GM12873 (cell line): Measurements from ENCODE around the gene CLIP2.

Source experiments
- TF ChIP-seq, protein P1 (sequence below): IDR thresholded peaks from 2 replicates; pipeline ENCODE4 v1.5.1; 2012; ENCODE audit warnings: low read depth, mild to moderate bottlenecking, moderate library complexity, low read length, control low read depth; ENCODE audit not compliant: insufficient read depth; ENCODE audit errors: missing control alignments

CLIP2 gene

GRCh38 chr7:74312418-74313028, 23.3 kb downstream of the CLIP2 start:
- TF ChIP-seq, protein P1, sequence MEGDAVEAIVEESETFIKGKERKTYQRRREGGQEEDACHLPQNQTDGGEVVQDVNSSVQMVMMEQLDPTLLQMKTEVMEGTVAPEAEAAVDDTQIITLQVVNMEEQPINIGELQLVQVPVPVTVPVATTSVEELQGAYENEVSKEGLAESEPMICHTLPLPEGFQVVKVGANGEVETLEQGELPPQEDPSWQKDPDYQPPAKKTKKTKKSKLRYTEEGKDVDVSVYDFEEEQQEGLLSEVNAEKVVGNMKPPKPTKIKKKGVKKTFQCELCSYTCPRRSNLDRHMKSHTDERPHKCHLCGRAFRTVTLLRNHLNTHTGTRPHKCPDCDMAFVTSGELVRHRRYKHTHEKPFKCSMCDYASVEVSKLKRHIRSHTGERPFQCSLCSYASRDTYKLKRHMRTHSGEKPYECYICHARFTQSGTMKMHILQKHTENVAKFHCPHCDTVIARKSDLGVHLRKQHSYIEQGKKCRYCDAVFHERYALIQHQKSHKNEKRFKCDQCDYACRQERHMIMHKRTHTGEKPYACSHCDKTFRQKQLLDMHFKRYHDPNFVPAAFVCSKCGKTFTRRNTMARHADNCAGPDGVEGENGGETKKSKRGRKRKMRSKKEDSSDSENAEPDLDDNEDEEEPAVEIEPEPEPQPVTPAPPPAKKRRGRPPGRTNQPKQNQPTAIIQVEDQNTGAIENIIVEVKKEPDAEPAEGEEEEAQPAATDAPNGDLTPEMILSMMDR, result no peak

GRCh38 chr7:74317146-74317782, 28.1 kb downstream of the CLIP2 start:
- TF ChIP-seq, protein P1, result no peak

DNA sequence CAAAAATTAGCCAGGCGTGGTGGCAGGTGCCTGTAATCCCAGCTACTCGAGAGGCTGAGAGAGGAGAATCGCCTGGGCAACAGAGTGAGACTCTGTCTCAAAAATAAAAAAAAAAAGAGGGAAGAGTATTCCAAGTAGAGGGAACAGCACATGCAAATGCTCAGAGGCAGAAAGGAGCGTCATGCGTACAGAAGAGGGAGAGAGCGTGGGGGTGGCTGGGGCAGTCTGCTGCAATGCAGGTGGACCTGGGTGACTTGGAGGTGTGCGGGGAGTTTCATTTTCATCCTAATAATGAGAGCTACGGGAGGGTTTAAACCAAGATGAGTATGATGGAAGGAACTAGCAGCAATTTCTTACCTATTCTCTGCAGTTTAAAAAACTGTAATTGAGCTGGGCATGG, 28.8 kb downstream of the CLIP2 start:
- TF ChIP-seq, protein P1, result no peak

- TF ChIP-seq, protein P1, result no peak
Measured at GRCh38 chr7:74320645-74321221, 31.5 kb downstream of the CLIP2 start.

GRCh38 chr7:74324531-74325209, 35.5 kb downstream of the CLIP2 start:
- TF ChIP-seq, protein P1, result no peak

DNA sequence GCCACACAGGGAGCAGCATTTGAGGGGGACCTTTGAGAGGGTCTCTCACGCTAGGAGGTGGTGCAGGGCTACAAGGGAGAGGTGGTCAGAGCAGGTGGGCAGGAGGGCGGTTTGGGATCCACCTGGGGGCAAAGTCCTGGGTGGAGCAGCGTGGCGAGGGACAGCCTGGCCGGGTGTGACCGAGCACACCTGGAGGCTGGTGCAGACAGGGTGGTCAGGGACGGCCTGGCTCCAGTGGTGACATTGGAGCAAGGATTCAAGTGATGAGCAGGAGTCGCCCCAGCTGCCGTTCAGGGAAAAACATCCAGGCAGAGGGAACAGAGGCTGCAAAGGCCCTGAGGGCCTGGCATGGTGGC, 36.0 kb downstream of the CLIP2 start:
- TF ChIP-seq, protein P1, result no peak

DNA sequence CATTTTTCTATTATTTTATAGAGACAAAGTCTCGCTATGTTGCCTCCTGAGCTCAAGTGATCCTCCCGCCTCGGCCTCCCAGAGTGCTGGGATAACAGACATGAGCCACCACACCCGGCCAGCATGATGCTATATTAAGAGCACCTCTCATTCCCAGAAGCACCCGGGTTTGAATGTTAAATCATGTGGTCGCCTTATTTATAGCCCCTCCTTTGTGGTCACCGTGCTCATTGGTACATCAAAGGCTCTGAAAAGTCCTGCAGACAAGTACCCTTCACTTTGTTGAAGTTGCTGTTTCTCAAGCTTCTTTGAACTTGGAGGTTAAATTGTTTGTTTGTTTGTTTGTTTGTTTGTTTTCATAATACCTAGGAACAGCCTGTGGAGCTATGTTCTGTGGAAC, 40.0 kb downstream of the CLIP2 start:
- TF ChIP-seq, protein P1, result no peak
